RPMI7951 (cell line): ENCODE results near the gene RRBP1. TPM values are rescaled to one million over a fixed set of nuclear protein-coding genes. Genes with fewer than 3 reads are reported as not detected.
A peak's percentile ranks its signal among the peaks of the same experiment; 100 is the strongest.

ENCODE experiments used
- DNase-seq: peaks from one replicate; pipeline ENCODE4 v3.0.0-alpha.2; 2012; ENCODE audit warnings: low read depth
- total RNA-seq: library from RNA; depleted of rRNA; stranded (reverse); fragments of >200 nt; shearing (Covaris generic); gene quantifications from 2 replicates; pipeline ENCODE4 v1.2.3, GENCODE V29; 2014

RRBP1 gene
- total RNA-seq, 1 experiment from 2014 or later, result 86.9 TPM

GRCh38 chr20:17680836-17681725 lies 961 bp downstream of the RRBP1 start:
- DNase-seq, result peak; percentile 79

GRCh38 chr20:17679941-17680835 lies 1.9 kb downstream of the RRBP1 start:
- peak; percentile 85 for DNase-seq

GRCh38 chr20:17678886-17679285 lies 3.2 kb downstream of the RRBP1 start:
- DNase-seq, result no peak

- no peak for DNase-seq
These were observed 3.7 kb downstream of the RRBP1 start for GRCh38 chr20:17678295-17678694.

GRCh38 chr20:17676942-17677341 lies 5.1 kb downstream of the RRBP1 start:
- no peak for DNase-seq

- no peak for DNase-seq
These were observed 5.7 kb downstream of the RRBP1 start for GRCh38 chr20:17676378-17676759.

GRCh38 chr20:17675519-17676377 lies 6.3 kb downstream of the RRBP1 start:
- DNase-seq, result no peak

GRCh38 chr20:17674722-17675518 lies 7.1 kb downstream of the RRBP1 start:
- DNase-seq, result no peak

- no peak for DNase-seq
These were observed 9.0 kb downstream of the RRBP1 start for GRCh38 chr20:17673084-17673483.

GRCh38 chr20:17671565-17671964 lies 10.5 kb downstream of the RRBP1 start:
- DNase-seq, result no peak

- no peak for DNase-seq
These were observed 11.0 kb downstream of the RRBP1 start for GRCh38 chr20:17671011-17671410.

GRCh38 chr20:17669306-17669931 lies 12.6 kb downstream of the RRBP1 start:
- DNase-seq, result no peak

- no peak for DNase-seq
These were observed 13.6 kb downstream of the RRBP1 start for GRCh38 chr20:17668432-17668831.

- DNase-seq, result no peak
These were observed 14.6 kb downstream of the RRBP1 start for GRCh38 chr20:17667445-17667844.

GRCh38 chr20:17666481-17666880 lies 15.6 kb downstream of the RRBP1 start:
- DNase-seq, result no peak

GRCh38 chr20:17665756-17666155 lies 16.3 kb downstream of the RRBP1 start:
- DNase-seq, result no peak

GRCh38 chr20:17664025-17664633 lies 17.9 kb downstream of the RRBP1 start:
- peak; percentile 34 for DNase-seq

GRCh38 chr20:17663486-17663885 lies 18.6 kb downstream of the RRBP1 start:
- peak; percentile 51 for DNase-seq

GRCh38 chr20:17663040-17663399 lies 19.0 kb downstream of the RRBP1 start:
- DNase-seq, result peak; percentile 44
